Nephron (organoid): ENCODE data around the gene CTDNEP1.

ENCODE experiments used
- H3K27ac Mint-ChIP-seq, 3 experiments: 2 replicates each; pipeline ENCODE4 v1.8.0; 2020; ENCODE audit warnings: mixed read lengths in 3 of 3, mild to moderate bottlenecking in 2 of 3, moderate library complexity in 1 of 3
- H3K27me3 Mint-ChIP-seq: 2 replicates; pipeline ENCODE4 v1.8.0; 2021; ENCODE audit warnings: low read depth, mild to moderate bottlenecking, moderate library complexity, mixed read lengths
- H3K36me3 Mint-ChIP-seq: 2 replicates; pipeline ENCODE4 v1.8.0; 2020; ENCODE audit warnings: low read depth, mixed read lengths
- H3K4me1 Mint-ChIP-seq: 2 replicates; pipeline ENCODE4 v1.8.0; 2020; ENCODE audit warnings: mixed read lengths
- H3K4me3 Mint-ChIP-seq, 3 experiments: 2 replicates each; pipeline ENCODE4 v1.8.0; 2020; ENCODE audit warnings: mild to moderate bottlenecking in 3 of 3, mixed read lengths in 3 of 3, moderate library complexity in 2 of 3
- H3K9me3 Mint-ChIP-seq: 2 replicates; pipeline ENCODE4 v1.8.0; 2020; ENCODE audit warnings: mixed read lengths
- CTCF ChIP-seq, 3 experiments: fragments of 200-600 bp; sonication (generic); IDR thresholded peaks; one replicate each; pipeline ENCODE4 v1.5.0; 2021; ENCODE audit warnings: antibody characterized with exemption in 3 of 3; ENCODE audit not compliant: unreplicated experiment in 3 of 3

The CTDNEP1 gene

GRCh38 chr17:7224110-7224509 lies 27.4 kb downstream of the CTDNEP1 start:
- peaks cover 36% of the 10 kb centered on the region for H3K36me3 Mint-ChIP-seq
- H3K27me3 Mint-ChIP-seq: no peaks in the 10 kb centered on the region
- H3K4me1 Mint-ChIP-seq: peaks cover 26% of the 10 kb centered on the region
- H3K4me3 Mint-ChIP-seq: no peak overlapping the region
- no peak overlapping the region for H3K27ac Mint-ChIP-seq
- TF ChIP-seq CTCF (IDR thresholded peaks at IDR 0.05; ENCODE audit: unreplicated experiment in 3 of 3): no peak
- no peaks in the 10 kb centered on the region for H3K9me3 Mint-ChIP-seq

GRCh38 chr17:7223375-7223774 lies 28.2 kb downstream of the CTDNEP1 start:
- peak overlapping the region in 1 of 3 experiments; percentile 34 for H3K4me3 Mint-ChIP-seq
- peaks cover 29% of the 10 kb centered on the region for H3K36me3 Mint-ChIP-seq
- H3K9me3 Mint-ChIP-seq: no peaks in the 10 kb centered on the region

GRCh38 chr17:7222972-7223292 lies 28.6 kb downstream of the CTDNEP1 start:
- peak overlapping the region; percentile 19 to 63 (median 51) for H3K4me3 Mint-ChIP-seq
- H3K27ac Mint-ChIP-seq: no peak overlapping the region
- no peak for TF ChIP-seq CTCF (IDR thresholded peaks at IDR 0.05; ENCODE audit: unreplicated experiment in 3 of 3)
- peaks cover 4% of the 10 kb centered on the region for H3K27me3 Mint-ChIP-seq
- peaks cover 25% of the 10 kb centered on the region for H3K36me3 Mint-ChIP-seq
- no peaks in the 10 kb centered on the region for H3K9me3 Mint-ChIP-seq
- peaks cover 37% of the 10 kb centered on the region for H3K4me1 Mint-ChIP-seq

More at GRCh38 chr17:7223375-7223774, 28.2 kb downstream of the CTDNEP1 start:
- TF ChIP-seq CTCF (IDR thresholded peaks at IDR 0.05; ENCODE audit: unreplicated experiment in 3 of 3): no peak
- Mint-ChIP-seq H3K4me1 (peaks cover 33% of the 10 kb centered on the region), H3K27me3 (peaks cover 4% of the 10 kb centered on the region), H3K27ac (no peak overlapping the region)

- TF ChIP-seq CTCF (IDR thresholded peaks at IDR 0.05; ENCODE audit: unreplicated experiment in 3 of 3): no peak
- H3K36me3 Mint-ChIP-seq: peaks cover 22% of the 10 kb centered on the region
- peak overlapping the region; percentile 89 to 97 (median 93) for H3K4me3 Mint-ChIP-seq
- peak overlapping the region in 2 of 3 experiments; percentile 18 to 96 for H3K27ac Mint-ChIP-seq
- H3K4me1 Mint-ChIP-seq: peaks cover 43% of the 10 kb centered on the region
- peaks cover 4% of the 10 kb centered on the region for H3K27me3 Mint-ChIP-seq
- H3K9me3 Mint-ChIP-seq: no peaks in the 10 kb centered on the region
Observed at GRCh38 chr17:7222093-7222971, 29.2 kb downstream of the CTDNEP1 start.

- H3K36me3 Mint-ChIP-seq: peaks cover 19% of the 10 kb centered on the region
- peaks cover 47% of the 10 kb centered on the region for H3K4me1 Mint-ChIP-seq
- peak overlapping the region; percentile 89 to 96 (median 95) for H3K27ac Mint-ChIP-seq
- no peaks in the 10 kb centered on the region for H3K9me3 Mint-ChIP-seq
- H3K27me3 Mint-ChIP-seq: peaks cover 4% of the 10 kb centered on the region
- peak overlapping the region; percentile 89 to 97 (median 93) for H3K4me3 Mint-ChIP-seq
- TF ChIP-seq CTCF (IDR thresholded peaks at IDR 0.05; ENCODE audit: unreplicated experiment in 3 of 3): no peak
Observed at GRCh38 chr17:7221278-7222092, 30.0 kb downstream of the CTDNEP1 start.
